SW 1271 (cell line): Measurements from ENCODE around the gene KAZN.

Experiments
- DNase-seq, 2 experiments: peaks; one replicate each; lab custom pipeline; 2025; lab: John Stamatoyannopoulos, UW

KAZN gene

DNA sequence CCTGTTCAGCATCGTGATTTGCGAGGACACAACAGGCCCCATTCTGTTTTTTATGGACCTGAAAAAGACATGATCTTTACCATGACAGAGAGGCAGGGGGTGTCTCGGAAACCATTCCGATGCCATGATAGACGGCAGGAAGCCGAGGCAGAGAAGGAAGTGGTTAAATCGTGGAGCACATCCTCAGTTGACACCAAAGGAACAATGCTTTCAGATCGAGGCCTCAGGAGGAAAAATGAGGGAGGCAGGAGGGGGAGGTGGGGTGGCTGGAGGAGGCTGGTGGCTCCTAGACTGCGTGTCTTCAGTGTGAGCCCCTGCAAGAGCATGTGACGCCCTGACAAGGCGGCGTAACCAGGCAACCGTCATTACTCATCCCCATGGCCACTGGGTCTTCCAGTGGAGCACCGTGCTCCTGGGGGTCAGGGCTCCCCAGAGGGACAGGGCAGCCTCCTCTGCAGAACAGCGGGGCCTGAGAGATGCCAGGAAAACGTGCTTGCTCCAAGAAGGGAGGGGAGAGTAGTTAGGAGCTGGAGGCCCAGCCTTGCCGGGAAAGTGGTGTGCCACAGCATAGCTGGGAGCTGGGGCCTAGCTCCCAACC lies 382.2 kb downstream of the KAZN start:
- no peak for DNase-seq

DNA sequence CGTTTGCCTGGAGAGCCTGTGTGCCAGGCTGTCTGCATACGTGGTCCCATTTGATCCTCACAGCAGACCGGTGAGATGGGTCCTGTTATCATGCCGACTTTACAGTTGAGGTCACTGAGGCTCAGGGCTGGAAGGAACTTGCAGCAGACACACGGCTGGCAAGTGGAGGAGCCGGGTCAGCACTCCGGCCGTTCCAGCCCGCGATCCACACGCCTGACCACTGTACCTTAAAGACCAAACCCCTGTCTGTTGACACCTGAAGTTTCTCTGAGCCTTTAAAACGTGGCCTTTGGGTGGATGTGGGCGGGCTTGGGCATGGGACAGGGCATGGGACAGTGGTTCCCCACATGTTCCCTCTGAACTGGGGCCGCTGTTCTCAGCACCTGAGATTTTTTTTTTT lies 383.5 kb downstream of the KAZN start:
- DNase-seq, result no peak

DNA sequence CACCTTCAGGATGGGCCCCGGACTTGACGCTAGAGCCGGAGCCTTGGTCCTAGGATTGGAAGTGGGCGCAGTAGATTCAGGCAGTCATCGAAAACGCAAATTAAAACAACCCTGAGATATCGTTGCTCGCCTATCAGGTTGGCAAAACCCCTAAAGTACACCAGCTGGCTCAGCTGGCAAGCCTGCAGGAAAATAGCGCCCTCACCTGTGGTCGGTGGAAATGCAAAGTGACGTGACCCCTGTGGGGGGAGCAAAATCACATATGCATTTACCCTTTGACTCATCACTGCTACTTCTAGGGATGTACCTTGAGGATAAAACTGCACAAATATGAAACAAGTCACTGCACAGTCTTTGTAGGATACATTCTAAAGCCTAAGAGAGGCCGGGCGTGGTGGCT lies 384.8 kb downstream of the KAZN start:
- DNase-seq, result no peak

DNA sequence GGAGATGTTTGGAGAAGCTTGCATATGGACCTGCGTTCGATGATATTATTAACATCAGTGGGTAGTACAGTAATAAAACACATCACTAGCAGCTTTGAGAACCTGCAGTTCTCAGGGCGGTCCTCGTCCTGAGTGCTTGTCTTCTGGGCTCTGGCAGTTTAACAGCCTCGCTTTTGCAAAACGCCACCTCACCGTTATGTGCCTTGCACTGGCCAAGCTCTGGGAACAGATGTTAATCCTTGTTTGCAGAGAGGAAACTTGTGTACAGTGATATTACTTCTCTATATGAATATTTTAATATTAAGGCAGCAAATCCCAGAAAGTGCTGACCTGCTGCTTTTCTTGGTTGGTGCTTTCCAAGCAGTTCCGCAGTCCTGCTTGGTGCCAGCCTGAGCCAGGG lies 387.7 kb downstream of the KAZN start:
- no peak for DNase-seq

DNA sequence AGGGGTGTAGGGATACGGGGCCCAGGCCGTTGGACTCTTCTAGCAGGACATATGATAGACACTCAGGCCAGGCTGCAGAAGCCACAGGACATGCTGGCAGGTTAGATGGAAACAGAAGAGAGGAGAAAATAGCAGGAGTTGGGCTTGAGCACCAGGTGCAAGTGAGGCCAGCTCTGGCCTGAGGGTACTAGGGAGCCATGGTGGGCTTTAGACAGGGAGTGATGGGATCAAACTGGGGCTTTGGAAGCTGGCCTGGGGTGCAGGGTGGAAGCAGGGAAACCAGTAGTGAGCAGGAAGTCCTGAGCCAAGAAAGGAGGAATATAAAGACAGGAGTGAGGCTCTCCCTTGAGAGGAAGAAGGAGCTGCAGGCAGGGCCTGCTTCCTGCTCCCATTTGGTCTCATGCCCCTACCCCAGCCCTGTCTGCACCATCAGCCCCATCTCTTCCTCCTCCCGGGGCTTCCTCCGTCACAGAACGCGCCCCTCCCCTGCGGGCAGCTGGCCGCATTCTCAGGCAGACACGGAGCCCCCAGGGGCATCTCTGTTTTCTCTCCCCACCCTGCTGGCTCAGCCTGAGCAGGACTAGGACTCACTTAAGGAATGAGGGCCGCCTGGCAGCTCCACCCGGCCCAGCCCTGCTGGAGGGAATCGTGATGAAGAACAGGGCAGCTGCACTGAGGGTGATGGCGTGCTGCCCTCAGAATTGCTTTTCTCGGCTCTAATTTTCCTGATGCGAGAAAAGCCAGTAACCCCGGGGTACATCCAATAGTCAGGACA lies 389.5 kb downstream of the KAZN start:
- no peak for DNase-seq

DNA sequence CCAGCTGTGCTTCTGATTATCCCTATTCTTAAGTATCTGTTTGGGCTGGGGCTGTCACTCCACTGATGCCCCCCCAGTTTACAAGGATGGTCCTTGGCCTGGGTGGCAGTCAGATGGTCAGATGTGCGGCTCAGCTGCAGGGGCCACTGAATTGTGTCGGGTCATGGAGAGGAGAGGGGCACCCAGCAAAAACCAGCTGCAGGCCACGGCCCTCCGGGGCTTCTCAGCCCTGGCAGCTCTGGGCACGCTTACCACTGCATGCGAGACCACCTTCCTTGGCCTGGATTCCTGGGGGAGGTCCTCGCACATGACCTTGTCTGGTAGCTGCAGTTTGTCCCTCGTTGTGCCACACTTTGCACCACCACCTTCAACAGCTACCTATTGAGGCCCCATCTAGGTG lies 390.2 kb downstream of the KAZN start:
- no peak for DNase-seq

DNA sequence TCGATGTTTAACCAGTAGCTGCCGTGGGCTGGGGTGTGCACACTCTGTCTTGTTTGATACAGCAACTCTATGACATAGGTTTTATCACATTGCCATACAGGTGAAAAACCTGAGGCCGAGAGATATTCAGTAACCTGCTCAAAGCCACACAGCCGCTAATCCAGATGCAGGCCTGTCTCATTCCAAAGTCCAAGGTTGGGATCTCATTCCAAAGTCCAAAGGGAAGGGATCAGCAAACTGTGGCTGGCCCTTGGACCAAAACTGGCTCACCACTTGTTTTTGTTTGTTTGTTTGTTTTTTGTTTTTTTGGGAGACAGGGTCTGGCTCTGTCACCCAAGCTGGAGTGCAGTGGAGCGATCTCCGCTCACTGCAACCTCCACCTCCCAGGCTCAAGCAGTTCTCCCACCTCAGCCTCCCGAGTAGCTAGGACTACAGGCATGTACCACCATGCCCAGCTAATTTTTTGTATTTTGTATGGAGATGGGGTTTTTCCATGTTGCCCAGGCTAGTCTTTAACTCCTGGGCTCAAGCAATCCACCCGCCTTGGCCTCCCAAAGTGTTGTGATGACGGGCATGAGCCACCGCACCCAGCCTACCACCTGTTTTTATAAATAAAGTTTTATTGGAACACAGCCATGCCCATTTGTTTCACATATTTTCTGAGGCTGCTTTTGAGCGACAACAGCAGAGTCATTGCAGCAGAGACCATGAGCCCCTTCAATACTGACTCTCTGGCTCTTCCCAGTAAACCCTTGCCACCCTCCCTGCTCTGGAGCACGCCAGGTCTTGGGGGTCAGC lies 391.6 kb downstream of the KAZN start:
- DNase-seq, result no peak

DNA sequence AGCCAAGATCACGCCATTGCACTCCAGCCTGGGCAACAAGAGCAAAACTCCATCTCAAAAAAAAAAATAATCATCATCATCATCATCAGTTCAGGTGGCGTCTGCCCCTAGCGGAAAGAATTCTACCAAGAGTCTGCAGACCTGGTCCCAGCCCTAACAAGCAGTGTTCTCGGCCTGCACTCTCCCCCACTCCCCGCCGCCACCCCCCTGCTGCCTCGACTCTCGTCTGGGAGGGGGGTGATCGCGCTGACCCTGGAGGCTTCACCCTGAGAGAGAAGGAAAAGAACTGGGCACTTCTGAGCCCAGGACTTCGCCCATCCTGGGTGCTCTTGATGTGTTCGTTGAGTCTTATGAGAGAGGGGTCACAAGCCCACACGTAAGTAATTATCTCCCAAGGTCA lies 394.9 kb downstream of the KAZN start:
- DNase-seq, result no peak

DNA sequence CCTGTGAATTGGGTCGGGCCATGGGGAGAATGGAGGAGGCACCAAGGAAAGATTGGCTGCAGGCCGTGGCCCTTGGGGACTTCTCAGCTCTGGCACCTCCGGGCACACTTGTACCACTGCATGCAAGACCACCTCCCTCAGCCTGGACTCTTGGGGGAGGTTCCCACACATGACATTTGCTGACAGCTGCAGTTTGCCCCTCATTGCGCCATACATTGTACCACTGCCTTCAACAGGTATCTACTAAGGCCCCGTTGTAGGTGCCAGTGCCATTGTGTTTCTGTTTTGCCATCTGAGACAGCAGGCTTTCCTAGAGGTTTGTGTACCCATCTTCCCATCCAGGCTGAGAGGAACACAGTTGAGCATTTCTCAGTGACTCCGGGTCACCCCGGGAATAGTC lies 395.7 kb downstream of the KAZN start:
- no peak for DNase-seq

DNA sequence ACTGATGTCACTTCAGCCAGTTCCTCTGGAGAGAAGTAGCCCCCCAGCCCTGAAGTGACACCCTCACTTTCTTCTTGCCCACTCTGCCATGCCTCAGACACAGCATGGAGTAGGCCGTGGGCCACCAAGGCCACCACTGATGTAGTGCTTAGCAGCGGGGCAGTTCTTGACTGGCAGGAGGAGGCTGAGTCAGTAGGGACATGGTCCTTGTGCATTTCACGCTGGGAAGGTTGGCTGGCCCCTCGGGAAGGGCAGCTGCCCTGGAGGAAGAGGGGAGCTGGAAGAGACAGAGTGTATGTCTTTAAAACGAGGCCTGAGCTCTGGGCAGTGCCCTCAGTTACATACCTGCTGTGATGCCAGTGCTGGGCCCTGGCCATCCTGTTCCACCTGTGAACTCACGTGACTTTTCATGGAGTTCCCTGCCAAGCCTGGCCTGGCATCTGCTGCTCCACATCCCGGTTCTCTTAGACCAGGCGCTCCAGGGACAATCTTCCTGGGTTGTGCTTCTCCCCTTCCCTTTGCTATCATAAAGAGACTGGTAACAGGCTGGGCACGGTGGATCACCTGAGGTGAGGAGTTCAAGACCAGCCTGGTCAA lies 396.5 kb downstream of the KAZN start:
- no peak for DNase-seq

DNA sequence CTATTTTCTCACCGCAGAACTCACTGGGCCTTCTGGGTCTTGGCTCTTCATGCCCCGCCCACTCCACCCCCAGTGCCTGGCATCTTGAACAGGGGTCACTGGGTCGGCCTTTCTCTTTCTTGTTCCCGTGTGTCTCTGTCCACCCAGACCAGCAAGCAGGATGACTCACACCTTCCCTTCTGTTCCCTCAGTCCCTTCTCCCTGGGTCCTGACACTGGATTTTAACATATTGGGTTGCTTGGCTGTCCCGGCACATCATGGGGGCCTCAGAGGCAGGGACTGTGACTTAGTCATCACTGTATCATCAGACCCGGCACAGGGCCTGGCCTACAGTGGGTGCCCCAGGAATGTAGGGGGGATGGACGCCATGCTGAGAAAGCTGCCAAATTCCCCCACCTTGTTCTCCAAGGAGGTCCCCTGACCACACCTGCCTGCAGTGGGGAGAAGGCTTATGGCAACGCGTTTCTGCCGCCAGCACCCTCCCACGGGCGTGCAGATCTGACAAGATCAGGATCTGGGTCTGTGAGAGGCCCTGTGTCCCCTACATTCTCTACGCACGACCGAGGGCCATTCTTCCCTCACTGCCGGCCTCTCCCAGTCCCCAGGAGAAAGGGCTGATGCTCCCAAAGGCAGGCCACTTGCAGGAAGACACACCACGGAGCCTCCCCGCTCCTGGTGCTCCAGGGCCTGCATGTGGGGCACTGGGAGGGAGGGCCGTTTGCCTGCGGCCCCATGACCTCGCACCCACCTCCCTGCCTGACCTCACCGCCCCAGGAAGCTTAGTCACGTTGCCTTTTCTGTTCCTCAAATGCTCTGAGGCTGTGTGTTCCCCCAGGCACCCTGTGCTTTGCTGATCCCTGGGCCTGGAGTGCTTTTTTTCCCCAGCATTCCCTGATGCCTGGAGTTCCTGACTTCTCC lies 397.9 kb downstream of the KAZN start:
- DNase-seq, result no peak

DNA sequence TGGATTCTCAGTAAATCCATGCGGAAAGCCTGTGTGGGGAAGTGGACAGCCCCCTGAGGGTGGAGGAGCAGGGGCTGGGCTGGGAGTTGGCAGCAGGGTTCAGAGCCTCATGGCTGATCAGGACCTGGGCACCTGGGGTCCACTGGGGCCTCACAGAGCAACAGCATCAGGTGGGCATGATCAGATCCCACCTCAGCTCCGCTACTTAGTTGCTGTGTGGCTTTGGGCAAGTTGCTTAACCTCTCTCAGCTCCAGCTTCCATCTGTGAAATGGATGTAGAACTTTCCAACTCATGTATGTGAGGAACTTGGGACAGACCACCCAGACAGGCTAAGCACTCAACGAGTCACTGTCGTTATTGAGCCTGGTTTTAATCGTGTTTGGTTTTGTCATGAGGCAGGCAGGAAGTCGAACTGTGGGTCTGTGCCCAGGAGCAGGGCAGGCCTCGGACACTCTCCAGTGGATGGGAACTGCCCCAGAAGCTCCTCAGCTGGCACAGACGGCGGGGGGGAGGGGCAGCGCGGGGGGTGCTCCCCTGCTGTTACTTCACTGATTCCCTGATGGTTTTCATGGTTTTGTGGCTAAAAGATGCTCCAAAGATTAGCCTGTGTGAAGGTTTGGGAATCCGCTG lies 399.3 kb downstream of the KAZN start:
- no peak for DNase-seq

DNA sequence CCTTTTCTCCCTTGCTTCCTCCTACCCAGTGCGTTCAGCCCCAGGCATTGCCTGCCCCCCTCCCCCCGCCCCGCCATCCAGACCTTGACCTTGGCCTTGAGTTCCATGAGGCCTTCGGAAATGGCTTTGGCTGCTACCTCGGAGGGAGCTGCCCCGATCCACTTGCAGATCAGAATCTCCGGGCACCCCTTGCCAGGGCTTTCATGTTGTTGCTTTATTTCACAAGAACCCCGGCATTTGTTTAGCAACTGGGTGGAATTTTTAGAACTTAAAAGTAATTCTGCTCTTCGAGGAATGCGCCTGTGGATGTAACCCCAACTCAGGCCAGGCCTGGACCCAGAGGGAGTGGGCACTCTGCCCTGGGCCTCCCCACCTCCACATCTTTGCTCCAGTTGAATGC lies 401.0 kb downstream of the KAZN start:
- no peak for DNase-seq

DNA sequence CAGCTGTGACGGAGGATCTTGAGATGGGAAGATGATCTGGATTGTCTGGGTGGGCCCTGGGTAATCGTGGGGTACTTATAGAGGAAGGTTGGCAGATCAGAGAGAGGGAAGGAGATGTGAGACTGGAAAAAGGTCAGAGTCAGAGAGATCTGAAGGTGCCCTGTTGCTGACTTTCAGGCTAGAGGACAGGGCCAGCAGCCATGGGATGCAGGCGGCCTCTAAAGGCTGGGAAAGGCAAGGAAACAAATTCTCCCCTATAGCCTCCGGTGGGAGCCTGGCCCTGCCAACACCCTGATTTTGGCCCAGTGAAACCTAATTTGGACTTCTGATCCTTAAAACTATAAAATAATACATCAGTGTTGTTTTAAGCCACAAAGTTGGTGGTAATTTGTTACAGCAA lies 401.5 kb downstream of the KAZN start:
- no peak for DNase-seq

DNA sequence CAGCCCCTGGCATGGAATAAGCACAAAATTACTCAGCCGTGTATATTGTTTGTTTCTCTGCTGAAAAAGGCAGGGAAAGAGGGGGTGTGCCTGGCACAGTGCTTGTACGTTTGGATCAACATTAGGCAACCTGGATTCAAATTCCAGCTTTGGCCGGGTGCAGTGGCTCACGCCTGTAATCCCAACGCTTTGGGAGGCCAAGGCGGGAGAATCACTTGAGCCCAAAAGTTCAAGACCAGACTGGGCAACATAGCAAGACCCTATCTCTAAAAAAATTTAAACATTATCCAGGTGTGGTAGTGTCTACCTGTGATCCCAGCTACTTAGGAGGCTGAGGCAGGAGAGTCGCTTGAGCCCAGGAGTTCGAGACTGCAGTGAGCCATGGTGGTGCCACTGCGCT lies 402.2 kb downstream of the KAZN start:
- DNase-seq, result no peak

DNA sequence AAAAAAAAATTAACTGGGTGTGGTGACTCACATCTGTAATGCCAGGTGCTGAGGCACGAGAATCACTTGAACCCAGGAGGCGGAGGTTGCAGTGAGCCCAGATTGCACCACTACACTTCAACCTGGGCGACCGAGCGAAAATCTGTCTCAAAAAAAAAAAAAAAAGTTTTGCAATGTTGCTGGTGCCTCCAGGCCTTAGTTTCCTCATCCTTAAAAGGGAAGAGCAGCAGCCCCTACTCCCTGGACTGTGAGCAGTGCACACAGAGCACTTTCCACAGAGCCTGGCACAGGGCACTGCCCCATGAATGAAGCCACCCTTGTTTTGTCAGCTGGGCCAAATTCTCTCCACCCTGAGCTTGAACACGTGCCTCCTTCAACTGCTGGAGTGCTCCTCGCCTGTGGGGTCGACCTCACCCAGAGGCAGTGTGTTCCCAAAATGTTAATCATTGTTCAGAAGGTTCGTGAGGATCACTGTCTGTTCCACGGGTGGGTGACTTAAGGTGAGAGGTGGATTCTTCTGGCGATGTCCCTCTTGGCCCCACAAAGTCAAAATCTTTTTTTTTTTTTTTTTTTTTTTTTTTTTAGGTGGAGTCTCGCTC lies 402.9 kb downstream of the KAZN start:
- DNase-seq, result no peak

DNA sequence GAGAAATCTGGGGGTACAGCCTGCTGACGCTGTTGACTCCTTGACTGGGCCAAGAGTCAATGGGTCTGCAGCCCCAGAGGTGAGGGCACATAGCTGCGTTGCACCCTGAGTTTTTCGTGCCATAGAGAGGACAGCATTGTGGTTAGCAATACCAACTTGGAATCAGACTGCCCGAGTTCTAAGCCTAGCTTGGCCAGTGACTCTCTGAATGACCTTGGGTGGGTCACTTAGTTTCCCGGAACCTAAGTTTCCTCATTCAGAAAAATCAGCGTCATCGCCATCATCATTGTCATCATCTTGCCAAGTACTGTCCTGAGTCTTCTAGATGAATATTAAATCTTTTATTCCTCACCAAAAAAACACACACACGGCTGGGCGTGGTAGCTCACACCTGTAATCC lies 403.8 kb downstream of the KAZN start:
- no peak for DNase-seq

DNA sequence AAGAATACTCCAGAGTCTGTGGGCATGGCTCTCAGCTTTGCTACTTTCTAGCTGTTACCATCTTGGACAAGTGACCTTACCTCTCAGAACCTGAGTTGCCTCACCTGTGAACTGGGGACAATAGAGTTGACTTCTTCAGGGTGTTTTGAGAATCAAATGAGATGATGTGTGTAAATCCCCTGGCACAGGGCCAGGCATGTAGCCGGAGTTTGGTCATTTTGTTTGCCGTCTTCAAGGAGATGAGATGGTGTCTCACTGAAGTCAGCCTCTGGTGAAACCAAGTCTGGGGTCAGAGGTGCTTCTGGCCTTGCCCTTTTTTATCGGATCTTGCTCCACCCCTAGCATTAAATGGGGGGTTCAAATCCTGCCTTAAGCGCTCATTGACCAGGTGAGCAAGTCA lies 405.9 kb downstream of the KAZN start:
- DNase-seq, result no peak

DNA sequence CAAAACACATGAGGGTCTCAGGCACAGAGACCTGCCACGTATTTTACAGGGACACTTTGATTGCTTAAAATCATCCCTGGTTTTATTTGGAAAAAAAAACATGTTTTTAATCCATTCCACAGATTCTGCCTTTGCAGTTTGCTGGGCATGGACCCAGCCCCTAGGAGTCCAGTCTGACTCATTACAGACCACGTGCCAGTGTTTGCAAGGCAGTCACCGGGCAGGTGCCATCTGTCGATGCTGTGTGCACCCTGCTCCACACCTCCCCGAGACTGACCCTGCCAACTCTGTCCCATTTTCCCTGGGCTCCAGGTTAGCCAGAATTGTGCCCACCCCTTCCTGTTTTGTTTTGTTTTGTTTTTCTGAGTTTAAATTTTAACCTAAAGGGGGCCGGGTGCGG lies 406.6 kb downstream of the KAZN start:
- DNase-seq, result no peak

DNA sequence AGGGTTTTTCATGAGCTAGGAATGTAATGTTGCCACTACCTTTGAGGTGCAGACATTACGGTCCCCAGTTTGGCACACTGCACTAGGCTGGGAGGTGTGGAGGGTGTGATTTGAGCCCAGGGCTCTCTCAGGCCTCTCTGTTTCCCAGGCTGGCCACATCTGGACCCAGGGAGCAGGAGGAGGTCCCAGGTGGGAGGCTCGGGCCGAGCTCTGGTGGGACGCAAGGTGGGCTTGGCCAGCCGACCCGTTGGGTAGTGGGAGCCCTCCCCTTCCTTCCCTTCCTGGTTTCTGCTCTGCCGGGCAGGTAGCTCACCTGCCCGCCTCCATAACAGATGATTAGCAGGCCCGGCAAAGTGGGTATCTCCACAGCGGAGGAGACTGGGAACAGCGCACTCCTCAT lies 408.9 kb downstream of the KAZN start:
- DNase-seq, result no peak

DNA sequence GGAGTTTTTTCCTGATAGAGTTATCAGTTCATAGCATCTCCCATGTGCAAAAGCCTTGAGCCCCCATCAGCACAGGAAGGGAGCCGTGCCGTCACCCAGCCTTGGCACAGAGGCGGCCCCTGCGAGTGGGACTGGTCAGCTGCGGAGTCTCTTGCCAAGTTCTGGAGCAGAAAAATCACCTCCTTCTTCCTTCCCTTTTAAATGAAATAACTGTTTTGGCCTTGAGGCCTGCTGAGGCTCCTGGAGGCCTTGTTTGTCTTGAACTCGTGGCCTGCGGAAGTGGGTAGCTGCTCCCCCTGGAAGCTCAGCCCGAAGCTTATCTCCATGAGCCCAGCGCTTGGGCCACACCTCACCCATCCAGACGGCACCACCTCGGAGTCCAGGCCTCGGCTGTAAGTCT lies 409.4 kb downstream of the KAZN start:
- DNase-seq, result no peak
